Activated CD8-positive, alpha-beta T cell treated with anti-CD3 and anti-CD28 coated beads for 36 hours (primary cell): ENCODE results near the gene PRR23B. TPM values are rescaled to one million over a fixed set of nuclear protein-coding genes. Genes with fewer than 3 reads are reported as not detected.

ENCODE experiments used
- ATAC-seq: fragments of 200-7000 bp; cut with Tn5 transposase; one replicate; pipeline ENCODE4 v1.10.0; 2021; ENCODE audit warnings: mild to moderate bottlenecking, moderate library complexity
- CTCF ChIA-PET: fragments of 350-600 bp; sonication (Branson Sonifier 250); formaldehyde crosslinking; loops from one replicate; lab custom pipeline; 2021; ENCODE audit warnings: antibody characterized with exemption; lab: Charles Lee
- POLR2A ChIA-PET: fragments of 350-600 bp; sonication (Branson Sonifier 250); formaldehyde crosslinking; loops from one replicate; lab custom pipeline; 2021; ENCODE audit warnings: antibody characterized with exemption; lab: Charles Lee
- DNase-seq: peaks from one replicate; pipeline ENCODE4 v3.0.0-alpha.2; 2020
- H3K27ac Mint-ChIP-seq: one replicate; pipeline ENCODE4 v1.8.0; 2021; ENCODE audit warnings: mild to moderate bottlenecking, mixed read lengths
- H3K27me3 Mint-ChIP-seq: one replicate; pipeline ENCODE4 v1.8.0; 2021; ENCODE audit warnings: mixed read lengths
- H3K36me3 Mint-ChIP-seq: one replicate; pipeline ENCODE4 v1.8.0; 2021; ENCODE audit warnings: low read depth, mixed read lengths
- H3K4me1 Mint-ChIP-seq: one replicate; pipeline ENCODE4 v1.8.0; 2021; ENCODE audit warnings: low read depth, mixed read lengths
- H3K4me3 Mint-ChIP-seq: one replicate; pipeline ENCODE4 v1.8.0; 2021; ENCODE audit warnings: mild to moderate bottlenecking, moderate library complexity, mixed read lengths
- H3K9me3 Mint-ChIP-seq: one replicate; pipeline ENCODE4 v1.8.0; 2021; ENCODE audit warnings: mixed read lengths
- intact Hi-C: fragments of 100-400 bp; cut with micrococcal nuclease; formaldehyde crosslinking; loops from one replicate; pipeline ENCODE4 v1.10.0; 2022
- total RNA-seq, 2 experiments: library from RNA; stranded (reverse); gene quantifications; one replicate each; pipeline ENCODE4 v1.2.3, GENCODE V29; 2021
- TF ChIP-seq, protein P1 (sequence below): fragments of 200-600 bp; IDR thresholded peaks from one replicate; pipeline ENCODE4 v1.8.0; 2022; ENCODE audit warnings: antibody characterized with exemption, mild to moderate bottlenecking

PRR23B gene
- total RNA-seq, 2 experiments from 2014 or later = not detected

DNA sequence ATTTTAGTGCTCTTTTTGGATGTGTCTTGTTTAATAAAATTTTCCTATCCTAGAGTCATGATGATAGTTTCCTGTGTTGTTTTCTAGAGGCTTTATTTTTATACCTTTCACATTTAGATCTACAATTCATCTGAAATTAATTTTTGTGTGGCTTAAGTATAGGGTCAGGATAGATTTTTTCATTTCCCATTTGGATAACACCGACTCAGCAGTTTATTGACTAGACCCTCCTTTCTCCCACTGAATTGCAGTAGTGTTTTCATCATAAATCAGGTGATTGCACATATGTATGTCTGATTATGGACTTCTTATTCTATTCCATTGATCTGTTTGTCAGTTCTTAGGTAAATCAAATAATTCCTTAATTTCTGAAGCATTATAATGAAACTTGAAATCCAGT is 25.0 kb downstream of the PRR23B start:
- Mint-ChIP-seq H3K9me3 (no peaks in the 10 kb centered on the region), H3K27me3 (peaks cover 19% of the 10 kb centered on the region), H3K36me3 (no peaks in the 10 kb centered on the region), H3K27ac (no peak overlapping the region), H3K4me3 (no peak overlapping the region), H3K4me1 (no peaks in the 10 kb centered on the region)
- TF ChIP-seq, protein P1, sequence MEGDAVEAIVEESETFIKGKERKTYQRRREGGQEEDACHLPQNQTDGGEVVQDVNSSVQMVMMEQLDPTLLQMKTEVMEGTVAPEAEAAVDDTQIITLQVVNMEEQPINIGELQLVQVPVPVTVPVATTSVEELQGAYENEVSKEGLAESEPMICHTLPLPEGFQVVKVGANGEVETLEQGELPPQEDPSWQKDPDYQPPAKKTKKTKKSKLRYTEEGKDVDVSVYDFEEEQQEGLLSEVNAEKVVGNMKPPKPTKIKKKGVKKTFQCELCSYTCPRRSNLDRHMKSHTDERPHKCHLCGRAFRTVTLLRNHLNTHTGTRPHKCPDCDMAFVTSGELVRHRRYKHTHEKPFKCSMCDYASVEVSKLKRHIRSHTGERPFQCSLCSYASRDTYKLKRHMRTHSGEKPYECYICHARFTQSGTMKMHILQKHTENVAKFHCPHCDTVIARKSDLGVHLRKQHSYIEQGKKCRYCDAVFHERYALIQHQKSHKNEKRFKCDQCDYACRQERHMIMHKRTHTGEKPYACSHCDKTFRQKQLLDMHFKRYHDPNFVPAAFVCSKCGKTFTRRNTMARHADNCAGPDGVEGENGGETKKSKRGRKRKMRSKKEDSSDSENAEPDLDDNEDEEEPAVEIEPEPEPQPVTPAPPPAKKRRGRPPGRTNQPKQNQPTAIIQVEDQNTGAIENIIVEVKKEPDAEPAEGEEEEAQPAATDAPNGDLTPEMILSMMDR = no peak
- POLR2A ChIA-PET = no interaction called here
- intact Hi-C loops = no loop called here
- DNase-seq (no peak), ATAC-seq (no peak)
- CTCF ChIA-PET = no interaction called here

DNA sequence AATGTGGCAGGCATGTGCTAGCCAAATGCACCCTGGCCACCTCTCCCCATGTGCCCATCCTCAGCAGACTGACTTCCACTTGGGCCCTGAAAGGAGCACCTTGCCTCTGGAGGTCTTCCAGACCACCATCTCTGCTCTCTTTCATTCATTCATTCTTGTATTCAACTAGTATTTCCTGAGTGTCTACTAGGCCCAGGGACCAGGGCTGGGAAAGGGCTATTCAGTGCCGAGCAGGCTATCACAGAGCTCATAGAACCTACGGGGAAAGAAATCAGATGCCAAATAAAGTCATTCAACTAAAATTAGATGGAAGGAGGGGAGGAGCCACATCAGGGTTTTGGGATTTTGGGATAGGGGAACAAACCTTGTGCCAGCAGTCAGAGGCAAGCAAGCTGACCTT is 33.5 kb downstream of the PRR23B start:
- Mint-ChIP-seq H3K27me3 (no peaks in the 10 kb centered on the region), H3K36me3 (no peaks in the 10 kb centered on the region), H3K27ac (no peak overlapping the region), H3K4me3 (no peak overlapping the region), H3K4me1 (no peaks in the 10 kb centered on the region), H3K9me3 (no peaks in the 10 kb centered on the region)
- POLR2A ChIA-PET = no interaction called here
- CTCF ChIA-PET = no interaction called here
- ATAC-seq = no peak
- intact Hi-C loops = no loop called here
- DNase-seq = no peak
- TF ChIP-seq, protein P1 = no peak

DNA sequence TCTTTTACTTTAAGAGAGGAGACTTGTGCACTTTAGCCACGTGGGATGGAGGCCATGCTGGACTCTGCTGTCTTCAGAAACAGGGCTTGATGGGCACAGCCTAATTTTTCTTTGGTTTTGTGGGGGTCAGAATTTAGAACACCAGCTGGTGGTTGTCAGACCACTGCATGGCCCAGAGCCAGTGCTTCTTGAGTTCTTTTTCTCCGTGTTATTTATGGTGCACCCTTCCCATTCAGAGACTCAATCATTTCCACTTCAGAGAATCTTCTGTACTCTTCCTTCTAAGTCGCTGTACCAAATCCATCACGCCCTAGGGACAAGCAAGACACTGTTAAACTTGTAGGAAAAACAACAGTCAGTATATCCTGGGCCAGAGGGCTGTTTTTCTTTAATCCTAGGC is 34.8 kb downstream of the PRR23B start:
- Mint-ChIP-seq H3K9me3 (no peaks in the 10 kb centered on the region), H3K27me3 (no peaks in the 10 kb centered on the region), H3K4me3 (no peak overlapping the region), H3K36me3 (no peaks in the 10 kb centered on the region), H3K4me1 (no peaks in the 10 kb centered on the region), H3K27ac (no peak overlapping the region)
- POLR2A ChIA-PET = no interaction called here
- TF ChIP-seq, protein P1 = no peak
- ATAC-seq = no peak
- CTCF ChIA-PET = no interaction called here
- DNase-seq = no peak
- intact Hi-C loops = no loop called here

DNA sequence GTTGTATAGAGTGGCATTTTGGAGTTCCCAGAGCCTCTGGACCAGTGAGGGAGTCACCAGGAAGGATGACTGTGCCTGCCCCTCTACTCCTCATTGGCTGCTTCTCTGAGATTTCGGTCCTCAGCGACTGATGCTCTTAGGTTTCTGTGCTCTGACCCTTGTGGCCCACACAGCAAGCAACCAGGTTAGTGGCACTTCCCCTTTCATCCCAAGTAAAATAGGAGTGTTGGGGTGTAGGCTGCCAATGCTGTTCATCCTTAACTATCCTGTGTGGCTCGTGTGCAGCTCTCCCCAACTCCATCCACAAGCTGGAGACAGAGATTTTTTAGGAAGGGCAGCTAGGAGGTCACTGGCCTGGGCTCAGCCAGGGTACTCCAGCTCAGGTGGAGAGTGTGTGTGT is 35.9 kb downstream of the PRR23B start:
- Mint-ChIP-seq H3K4me3 (no peak overlapping the region), H3K36me3 (no peaks in the 10 kb centered on the region), H3K4me1 (no peaks in the 10 kb centered on the region), H3K27me3 (no peaks in the 10 kb centered on the region), H3K9me3 (no peaks in the 10 kb centered on the region), H3K27ac (no peak overlapping the region)
- intact Hi-C loops = no loop called here
- DNase-seq = no peak
- POLR2A ChIA-PET = no interaction called here
- ATAC-seq = no peak
- TF ChIP-seq, protein P1 = no peak
- CTCF ChIA-PET = no interaction called here

DNA sequence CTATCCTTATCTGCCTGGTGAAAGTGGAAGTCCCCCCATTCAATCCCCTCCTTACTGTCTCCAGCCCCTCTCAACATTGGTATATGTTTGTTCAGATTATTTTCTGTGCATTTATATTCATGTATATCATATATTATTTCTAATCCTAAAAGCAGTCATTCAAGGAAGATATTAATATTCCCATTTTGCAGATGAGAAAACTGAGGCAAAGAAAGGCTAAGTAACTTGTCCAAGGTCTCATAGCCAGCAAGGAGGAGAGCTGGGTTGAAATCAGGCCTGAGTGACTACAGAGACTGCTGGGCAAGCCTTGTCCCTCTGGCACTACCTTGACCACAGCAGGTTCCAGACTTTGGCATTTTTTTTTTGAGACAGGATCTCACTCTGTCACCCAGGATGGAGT is 44.7 kb downstream of the PRR23B start:
- H3K27ac Mint-ChIP-seq = no peak overlapping the region
- DNase-seq (no peak), ATAC-seq (no peak)
- H3K27me3 Mint-ChIP-seq = peaks cover 8% of the 10 kb centered on the region
- no peak overlapping the region for H3K4me3 Mint-ChIP-seq
- ChIA-PET POLR2A (no interaction called here), CTCF (no interaction called here)
- TF ChIP-seq, protein P1 = no peak
- no peaks in the 10 kb centered on the region for H3K4me1 Mint-ChIP-seq
- H3K9me3 Mint-ChIP-seq = no peaks in the 10 kb centered on the region
- intact Hi-C loops = no loop called here
- no peaks in the 10 kb centered on the region for H3K36me3 Mint-ChIP-seq
